Stimulated activated naive CD8-positive, alpha-beta T cell treated with anti-CD3 and anti-CD28 coated beads, Interleukin-15, amount 100 ng/mL, for 72 hours (primary cell): ENCODE data around the gene KIF22.
"Not testable (repeated sequence)": the region's sequence is repeated elsewhere in the genome, so short reads cannot be mapped to it uniquely, and the experiment has no call there.

ENCODE experiments used
- ATAC-seq: fragments of 150-1000 bp; cut with Tn5 transposase; 2 replicates; pipeline ENCODE4 v1.10.0; 2021; ENCODE audit warnings: mild to moderate bottlenecking, moderate library complexity
- DNase-seq, 2 donors: peaks; one replicate each; pipeline ENCODE4 v3.0.0; 2021 to 2022
- H3K27ac Mint-ChIP-seq, 2 donors: one replicate each; pipeline ENCODE4 v1.8.0; 2022; ENCODE audit warnings: mild to moderate bottlenecking in 2 of 2, mixed read lengths in 2 of 2, moderate library complexity in 2 of 2
- H3K27me3 Mint-ChIP-seq: one replicate; pipeline ENCODE4 v1.8.0; 2022; ENCODE audit warnings: mixed read lengths
- H3K4me1 Mint-ChIP-seq: one replicate; pipeline ENCODE4 v1.8.0; 2022; ENCODE audit warnings: mild to moderate bottlenecking, mixed read lengths
- H3K4me3 Mint-ChIP-seq, 2 donors: one replicate each; pipeline ENCODE4 v1.8.0; 2022; ENCODE audit warnings: mild to moderate bottlenecking in 2 of 2, mixed read lengths in 2 of 2, moderate library complexity in 1 of 2
- H3K9me3 Mint-ChIP-seq, 2 donors: one replicate each; pipeline ENCODE4 v1.8.0; 2022; ENCODE audit warnings: mixed read lengths in 2 of 2

The KIF22 gene

GRCh38 chr16:29760567-29761279 is 29.8 kb upstream of the KIF22 start:
- Mint-ChIP-seq H3K27me3 (no peaks in the 10 kb centered on the region), H3K27ac (peak overlapping the region in 1 of 2 donors; percentile 85), H3K4me1 (peaks cover 35% of the 10 kb centered on the region), H3K4me3 (no peak overlapping the region), H3K9me3 (no peaks in the 10 kb centered on the region)
- DNase-seq (no peak), ATAC-seq (no peak)

- H3K4me1 Mint-ChIP-seq = peaks cover 30% of the 10 kb centered on the region
- not testable (repeated sequence) for H3K4me3 Mint-ChIP-seq, H3K27me3 Mint-ChIP-seq, ATAC-seq, H3K9me3 Mint-ChIP-seq, H3K27ac Mint-ChIP-seq, DNase-seq
Observed at GRCh38 chr16:29761280-29761651, 29.3 kb upstream of the KIF22 start.

- no peak overlapping the region for H3K4me3 Mint-ChIP-seq
- H3K9me3 Mint-ChIP-seq = no peaks in the 10 kb centered on the region
- no peak overlapping the region for H3K27ac Mint-ChIP-seq
- H3K4me1 Mint-ChIP-seq = peaks cover 24% of the 10 kb centered on the region
- no peak for DNase-seq
- no peaks in the 10 kb centered on the region for H3K27me3 Mint-ChIP-seq
- no peak for ATAC-seq
Observed at GRCh38 chr16:29761882-29762281, 28.7 kb upstream of the KIF22 start.

GRCh38 chr16:29763326-29763725 is 27.2 kb upstream of the KIF22 start:
- no peak overlapping the region for H3K4me3 Mint-ChIP-seq

GRCh38 chr16:29765167-29766032 is 25.2 kb upstream of the KIF22 start:
- peaks cover 6% of the 10 kb centered on the region for H3K4me1 Mint-ChIP-seq
- no peak overlapping the region for H3K4me3 Mint-ChIP-seq
- no peak for ATAC-seq
- DNase-seq = no peak
- peak overlapping the region in 1 of 2 donors; percentile 9 for H3K27ac Mint-ChIP-seq
- no peaks in the 10 kb centered on the region for H3K27me3 Mint-ChIP-seq
- H3K9me3 Mint-ChIP-seq = no peaks in the 10 kb centered on the region

More at GRCh38 chr16:29763326-29763725, 27.2 kb upstream of the KIF22 start:
- no peaks in the 10 kb centered on the region for H3K27me3 Mint-ChIP-seq
- peak overlapping the region in 1 of 2 donors; percentile 76 for H3K27ac Mint-ChIP-seq
- no peaks in the 10 kb centered on the region for H3K9me3 Mint-ChIP-seq
- no peak for DNase-seq
- H3K4me1 Mint-ChIP-seq = peaks cover 13% of the 10 kb centered on the region
- no peak for ATAC-seq

- Mint-ChIP-seq H3K27me3 (no peaks in the 10 kb centered on the region), H3K9me3 (no peaks in the 10 kb centered on the region), H3K4me1 (no peaks in the 10 kb centered on the region), H3K4me3 (no peak overlapping the region), H3K27ac (no peak overlapping the region)
- no peak for ATAC-seq
- DNase-seq = no peak
Observed at GRCh38 chr16:29766571-29766970, 24.0 kb upstream of the KIF22 start.

GRCh38 chr16:29767062-29767461 is 23.5 kb upstream of the KIF22 start:
- ATAC-seq (no peak), DNase-seq (no peak)
- Mint-ChIP-seq H3K4me3 (no peak overlapping the region), H3K27ac (no peak overlapping the region), H3K4me1 (peaks cover 3% of the 10 kb centered on the region), H3K27me3 (no peaks in the 10 kb centered on the region), H3K9me3 (no peaks in the 10 kb centered on the region)

GRCh38 chr16:29769507-29769906 is 21.0 kb upstream of the KIF22 start:
- Mint-ChIP-seq H3K4me1 (peaks cover 16% of the 10 kb centered on the region), H3K4me3 (no peak overlapping the region), H3K9me3 (no peaks in the 10 kb centered on the region), H3K27me3 (no peaks in the 10 kb centered on the region), H3K27ac (peak overlapping the region in 1 of 2 donors; percentile 68)
- DNase-seq (no peak), ATAC-seq (no peak)

GRCh38 chr16:29770250-29770929 is 20.2 kb upstream of the KIF22 start:
- no peaks in the 10 kb centered on the region for H3K9me3 Mint-ChIP-seq

GRCh38 chr16:29772330-29772729 is 18.2 kb upstream of the KIF22 start:
- H3K4me3 Mint-ChIP-seq, ATAC-seq, H3K27me3 Mint-ChIP-seq, DNase-seq, H3K9me3 Mint-ChIP-seq: not testable (repeated sequence)
- H3K4me1 Mint-ChIP-seq = peaks cover 27% of the 10 kb centered on the region
- H3K27ac Mint-ChIP-seq = peak overlapping the region in 1 of 2 donors; percentile 62

More at GRCh38 chr16:29770250-29770929, 20.2 kb upstream of the KIF22 start:
- peak overlapping the region in 1 of 2 donors; percentile 68 for H3K27ac Mint-ChIP-seq
- DNase-seq (no peak), ATAC-seq (no peak)
- H3K4me3 Mint-ChIP-seq = no peak overlapping the region
- H3K4me1 Mint-ChIP-seq = peaks cover 18% of the 10 kb centered on the region
- H3K27me3 Mint-ChIP-seq = no peaks in the 10 kb centered on the region

GRCh38 chr16:29774730-29775129 is 15.8 kb upstream of the KIF22 start:
- H3K27me3 Mint-ChIP-seq = peaks cover 6% of the 10 kb centered on the region
- peaks cover 33% of the 10 kb centered on the region for H3K4me1 Mint-ChIP-seq
- no peaks in the 10 kb centered on the region for H3K9me3 Mint-ChIP-seq
- H3K4me3 Mint-ChIP-seq = no peak overlapping the region
- DNase-seq = no peak
- ATAC-seq = no peak
- no peak overlapping the region for H3K27ac Mint-ChIP-seq

- ATAC-seq (no peak), DNase-seq (no peak)
- no peak overlapping the region for H3K4me3 Mint-ChIP-seq
- peaks cover 6% of the 10 kb centered on the region for H3K27me3 Mint-ChIP-seq
- H3K27ac Mint-ChIP-seq = no peak overlapping the region
- no peaks in the 10 kb centered on the region for H3K9me3 Mint-ChIP-seq
- peaks cover 40% of the 10 kb centered on the region for H3K4me1 Mint-ChIP-seq
Observed at GRCh38 chr16:29775742-29776408, 14.7 kb upstream of the KIF22 start.

- DNase-seq = no peak
- Mint-ChIP-seq H3K4me1 (peaks cover 32% of the 10 kb centered on the region), H3K4me3 (no peak within 1 kb of the TSS), H3K9me3 (no peaks in the 10 kb centered on the region), H3K27ac (no peak within 1 kb of the TSS), H3K27me3 (peaks cover 6% of the 10 kb centered on the region)
- ATAC-seq = no peak
Observed at GRCh38 chr16:29777576-29778350, 12.8 kb upstream of the KIF22 start, which contains the start of gene ZG16. TSS of gene ZG16 (plus strand) at chr16:29778256. CDS start at chr16:29779267, 1,011 bp downstream.

- H3K27me3 Mint-ChIP-seq = peaks cover 6% of the 10 kb centered on the region
Observed at GRCh38 chr16:29779474-29779873, 11.1 kb upstream of the KIF22 start.

More at GRCh38 chr16:29779474-29779873, 11.1 kb upstream of the KIF22 start:
- Mint-ChIP-seq H3K4me1 (peaks cover 36% of the 10 kb centered on the region), H3K27ac (no peak overlapping the region), H3K4me3 (no peak overlapping the region), H3K9me3 (no peaks in the 10 kb centered on the region)
- DNase-seq = no peak
- no peak for ATAC-seq
